ENCODE measurements around the gene TMEM8B. TPM values are rescaled to one million over a fixed set of nuclear protein-coding genes. Genes with fewer than 3 reads are reported as not detected.

Gene TMEM8B
- total and polyA plus RNA-seq, 10 of the 15 experiments (the other 5 are each of a cell fraction or from before 2014, with no cell fraction given) = 0.19 to 7.6 (median 2.5) TPM

- DNase-seq (ENCODE audit: low read depth, low spot score) (no peak), ATAC-seq (no peak), FAIRE-seq (no peak)
- Histone ChIP-seq H3K27me3 (replicated peaks in 1 of 2; ENCODE audit: control insufficient read depth in 2 of 2, insufficient read depth in 2 of 2, low read length in 1 of 2) (no peaks in the 10 kb centered on the region), H3K9me3 (replicated peaks; ENCODE audit: control insufficient read depth, insufficient read depth, low read length) (no peaks in the 10 kb centered on the region), H3K79me2 (ENCODE audit: control insufficient read depth, insufficient read depth, low read length) (no peaks in the 10 kb centered on the region), H3K4me3 (no peak overlapping the region), H3K9ac (ENCODE audit: control insufficient read depth, insufficient read depth, low read length) (no peak overlapping the region), H2AFZ (ENCODE audit: control insufficient read depth, low read depth, low read length) (no peak overlapping the region), H4K20me1 (ENCODE audit: control insufficient read depth, insufficient read depth) (no peaks in the 10 kb centered on the region), H3K4me2 (ENCODE audit: control insufficient read depth, insufficient read depth) (no peak overlapping the region), H3K27ac (ENCODE audit: control insufficient read depth, insufficient read depth) (no peak overlapping the region), H3K36me3 (ENCODE audit: control insufficient read depth in 2 of 2, insufficient read depth in 2 of 2, low read length in 1 of 2) (no peaks in the 10 kb centered on the region), H3K4me1 (ENCODE audit: control insufficient read depth, insufficient read depth, low read length) (no peaks in the 10 kb centered on the region)
- ChIA-PET CTCF (interaction anchor here (0.9 to 12.7 kb wide), 4 partner anchors 14 to 50 kb away, joined by 3 to 92 read pairs (median 3); partner anchors contain the start of genes FAM221B, SPAG8 and TMEM8B), POLR2A (no interaction called here), RAD21 (ENCODE audit: unreplicated experiment) (interaction anchor here (1.2 kb wide), 1 partner anchor 33 kb away, joined by 3 read pairs; the partner anchor contains the start of gene TMEM8B), SMC1A (ENCODE audit: uncharacterized antibody, unreplicated experiment) (interaction anchor here (1.5 kb wide), 1 partner anchor 11 kb away, joined by 5 read pairs; no protein-coding TSS in a partner anchor)
- in situ Hi-C loops (cut with MboI) (no loop called here), intact Hi-C loops (cut with micrococcal nuclease; ENCODE audit: unreplicated experiment) (no loop called here)
- TF ChIP-seq CHD4 (IDR thresholded peaks at IDR 0.05) (no peak), BMI1 (IDR thresholded peaks at IDR 0.05; ENCODE audit: borderline replicate concordance) (no peak), CREM (IDR thresholded peaks at IDR 0.05; ENCODE audit: low read depth) (no peak), ASH2L (IDR thresholded peaks at IDR 0.05; ENCODE audit: borderline replicate concordance, low read depth) (no peak), TCF12 (IDR thresholded peaks at IDR 0.05; ENCODE audit: low read depth, low read length) (no peak), CTCF (IDR thresholded peaks at IDR 0.05 in 2 of 3, conservative IDR thresholded peaks at IDR 0.05 in 1 of 3; ENCODE audit: control insufficient read depth in 2 of 3, extremely low read depth in 1 of 3, insufficient read depth in 1 of 3, low read depth in 3 of 3, low read length in 3 of 3) (no peak), MYC (IDR thresholded peaks at IDR 0.05; ENCODE audit: insufficient read depth, insufficient read length, insufficient replicate concordance, low read length, severe bottlenecking) (no peak), STAT1 (conservative IDR thresholded peaks at IDR 0.05) (no peak), WRNIP1 (IDR thresholded peaks at IDR 0.05; ENCODE audit: borderline replicate concordance, low read depth, low read length) (no peak), SKIL (IDR thresholded peaks at IDR 0.05; ENCODE audit: low read depth, poor library complexity, severe bottlenecking) (no peak), FOS (IDR thresholded peaks at IDR 0.05; ENCODE audit: borderline replicate concordance, extremely low read depth, insufficient read length) (no peak)
- WGBS (ENCODE audit: insufficient coverage, insufficient replicate concordance, low lambda C conversion rate, missing lambda C conversion rate) = 78% methylated on average over 4 of the region's 4 CpGs
- BruUV-seq (replicated peaks) = no TSS peak
Measured at GRCh38 chr9:35862328-35862727, 33.3 kb downstream of the TMEM8B start.

Data from GM12878 (cell line).